Right atrium auricular region (tissue), 2 donors: Measurements from ENCODE around the gene MPO. TPM values are rescaled to one million over a fixed set of nuclear protein-coding genes. Genes with fewer than 3 reads are reported as not detected.

Source experiments
- DNase-seq: peaks from one replicate; pipeline ENCODE4 v3.0.0-alpha.2; 2019; ENCODE audit warnings: low spot score
- H3K27ac ChIP-seq, 2 donors: fragments of 200-600 bp; sonication (generic); 1 replicate in 1 of 2; 2 replicates in 1 of 2; pipeline ENCODE4 v1.5.1; 2016 to 2019
- H3K27me3 ChIP-seq, 2 donors: fragments of 200-600 bp; sonication (generic); one replicate each; pipeline versions ENCODE4 v1.5.1 to v1.6.0; 2017 to 2019
- H3K36me3 ChIP-seq: fragments of 200-600 bp; sonication (generic); one replicate; pipeline ENCODE4 v1.5.1; 2016
- H3K4me1 ChIP-seq, 2 donors: fragments of 200-600 bp; sonication (generic); one replicate each; pipeline versions ENCODE4 v1.5.1 to v1.6.0; 2017 to 2019
- H3K4me3 ChIP-seq, 2 donors: fragments of 200-600 bp; sonication (generic); 1 replicate in 1 of 2; 2 replicates in 1 of 2; pipeline ENCODE4 v1.5.1; 2017 to 2019; ENCODE audit warnings: mild to moderate bottlenecking in 1 of 2, moderate library complexity in 1 of 2
- H3K9me3 ChIP-seq, 2 donors: fragments of 200-600 bp; sonication (generic); one replicate each; pipeline ENCODE4 v1.5.1; 2019
- total RNA-seq, 2 donors: library from RNA; depleted of rRNA; stranded (reverse); fragments of >200 nt; gene quantifications; one replicate each; pipeline ENCODE4 v1.1.0, GENCODE V29; 2016
- TF ChIP-seq, protein P1 (sequence below), 2 donors: fragments of 200-600 bp; sonication (generic); IDR thresholded peaks; one replicate each; pipeline ENCODE4 v1.5.1; 2019; ENCODE audit warnings: antibody characterized with exemption in 2 of 2

The MPO gene
- total RNA-seq, 2 donors from 2014 or later, result 0.12 to 0.30 TPM

DNA sequence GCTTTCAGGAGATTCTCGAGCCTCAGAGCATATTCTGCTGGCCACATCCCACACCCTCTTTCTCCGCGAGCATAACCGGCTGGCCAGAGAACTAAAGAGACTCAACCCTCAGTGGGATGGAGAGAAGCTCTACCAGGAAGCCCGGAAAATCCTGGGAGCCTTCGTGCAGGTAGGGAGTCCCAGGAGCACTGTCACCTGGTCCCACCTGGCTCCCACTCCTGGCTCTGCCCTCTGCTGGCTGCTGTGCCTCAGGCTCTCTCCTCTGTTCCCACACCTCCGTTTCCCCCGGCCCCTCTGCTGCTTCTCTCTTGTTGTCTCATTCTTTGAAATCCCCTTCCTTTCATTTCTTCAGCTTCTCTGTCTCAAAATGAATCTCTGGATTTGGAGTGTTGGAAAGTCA is 25.9 kb downstream of the MPO start:
- Histone ChIP-seq H3K4me3 (no peak overlapping the region), H3K36me3 (no peaks in the 10 kb centered on the region), H3K27me3 (no peaks in the 10 kb centered on the region), H3K9me3 (no peaks in the 10 kb centered on the region), H3K27ac (no peak overlapping the region), H3K4me1 (peaks cover 0 to 2% of the 10 kb centered on the region in 2 donors)
- TF ChIP-seq, protein P1, sequence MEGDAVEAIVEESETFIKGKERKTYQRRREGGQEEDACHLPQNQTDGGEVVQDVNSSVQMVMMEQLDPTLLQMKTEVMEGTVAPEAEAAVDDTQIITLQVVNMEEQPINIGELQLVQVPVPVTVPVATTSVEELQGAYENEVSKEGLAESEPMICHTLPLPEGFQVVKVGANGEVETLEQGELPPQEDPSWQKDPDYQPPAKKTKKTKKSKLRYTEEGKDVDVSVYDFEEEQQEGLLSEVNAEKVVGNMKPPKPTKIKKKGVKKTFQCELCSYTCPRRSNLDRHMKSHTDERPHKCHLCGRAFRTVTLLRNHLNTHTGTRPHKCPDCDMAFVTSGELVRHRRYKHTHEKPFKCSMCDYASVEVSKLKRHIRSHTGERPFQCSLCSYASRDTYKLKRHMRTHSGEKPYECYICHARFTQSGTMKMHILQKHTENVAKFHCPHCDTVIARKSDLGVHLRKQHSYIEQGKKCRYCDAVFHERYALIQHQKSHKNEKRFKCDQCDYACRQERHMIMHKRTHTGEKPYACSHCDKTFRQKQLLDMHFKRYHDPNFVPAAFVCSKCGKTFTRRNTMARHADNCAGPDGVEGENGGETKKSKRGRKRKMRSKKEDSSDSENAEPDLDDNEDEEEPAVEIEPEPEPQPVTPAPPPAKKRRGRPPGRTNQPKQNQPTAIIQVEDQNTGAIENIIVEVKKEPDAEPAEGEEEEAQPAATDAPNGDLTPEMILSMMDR (IDR thresholded peaks at IDR 0.05), result no peak
- DNase-seq, result peak; percentile 43

DNA sequence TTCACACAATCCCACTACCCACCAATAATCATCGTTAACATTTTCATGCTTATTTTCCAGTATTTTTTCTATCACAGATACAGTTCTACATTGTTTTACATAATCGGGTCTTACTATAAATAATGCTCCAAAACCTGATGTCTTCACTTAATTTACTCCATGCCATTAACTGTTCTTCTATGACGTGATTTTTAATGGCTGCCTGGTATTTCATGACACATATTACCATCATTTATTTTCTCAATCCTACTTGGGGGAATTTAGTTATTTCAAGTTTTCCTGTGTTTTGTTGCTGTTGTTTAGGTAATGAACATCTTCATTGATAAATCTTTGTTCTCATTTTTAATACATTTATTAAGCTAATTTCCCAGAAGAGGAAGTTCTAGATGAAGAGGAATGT is 27.7 kb downstream of the MPO start:
- Histone ChIP-seq H3K36me3 (no peaks in the 10 kb centered on the region), H3K27ac (no peak overlapping the region), H3K27me3 (peaks cover 0 to 4% of the 10 kb centered on the region in 2 donors), H3K4me3 (no peak overlapping the region), H3K9me3 (no peaks in the 10 kb centered on the region), H3K4me1 (peaks cover 0 to 11% of the 10 kb centered on the region in 2 donors)
- no peak for DNase-seq
- TF ChIP-seq, protein P1 (IDR thresholded peaks at IDR 0.05), result no peak

DNA sequence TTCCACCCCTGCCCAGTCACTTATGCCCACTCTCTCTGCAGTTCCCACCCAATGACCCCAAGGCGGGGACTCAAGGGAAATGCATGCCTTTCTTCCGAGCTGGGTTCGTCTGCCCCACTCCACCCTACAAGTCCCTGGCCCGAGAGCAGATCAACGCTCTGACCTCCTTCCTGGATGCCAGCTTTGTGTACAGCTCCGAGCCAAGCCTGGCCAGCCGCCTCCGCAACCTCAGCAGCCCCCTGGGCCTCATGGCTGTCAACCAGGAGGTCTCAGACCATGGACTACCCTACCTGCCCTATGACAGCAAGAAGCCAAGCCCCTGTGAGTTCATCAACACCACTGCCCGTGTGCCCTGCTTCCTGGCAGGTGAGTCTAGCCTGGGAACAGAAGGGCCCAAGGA is 28.6 kb downstream of the MPO start:
- Histone ChIP-seq H3K27me3 (peaks cover 0 to 4% of the 10 kb centered on the region in 2 donors), H3K4me1 (peaks cover 0 to 11% of the 10 kb centered on the region in 2 donors), H3K4me3 (no peak overlapping the region), H3K36me3 (no peaks in the 10 kb centered on the region), H3K27ac (no peak overlapping the region), H3K9me3 (no peaks in the 10 kb centered on the region)
- TF ChIP-seq, protein P1 (IDR thresholded peaks at IDR 0.05), result no peak
- peak; percentile 36 for DNase-seq

DNA sequence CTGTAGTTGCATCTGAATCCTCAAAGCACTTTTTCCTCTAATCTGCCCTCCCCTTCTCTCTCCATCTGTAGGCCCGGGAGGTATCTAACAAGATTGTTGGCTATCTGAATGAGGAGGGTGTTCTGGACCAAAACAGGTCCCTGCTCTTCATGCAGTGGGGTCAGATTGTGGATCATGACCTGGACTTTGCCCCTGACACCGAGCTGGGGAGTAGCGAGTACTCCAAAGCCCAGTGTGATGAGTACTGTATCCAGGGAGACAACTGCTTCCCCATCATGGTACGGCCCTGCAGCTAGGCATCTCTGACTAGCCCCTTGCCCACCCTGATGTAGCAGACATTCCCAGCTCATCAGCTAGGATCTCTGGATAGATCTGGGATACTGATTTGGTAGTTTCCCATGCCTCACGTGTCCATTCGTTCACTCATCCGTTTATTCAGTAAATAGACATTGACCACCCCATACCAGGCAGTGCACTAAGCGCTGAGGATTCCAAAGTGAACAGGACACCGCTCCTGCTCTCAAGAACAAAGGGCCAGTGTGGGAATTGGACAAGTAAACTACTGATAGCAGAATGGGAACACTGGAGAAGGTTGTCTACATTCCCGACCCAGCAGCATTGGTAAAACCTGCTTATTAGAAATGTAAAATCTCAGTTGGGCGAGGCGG is 30.3 kb downstream of the MPO start:
- Histone ChIP-seq H3K9me3 (no peaks in the 10 kb centered on the region), H3K36me3 (no peaks in the 10 kb centered on the region), H3K4me3 (no peak overlapping the region), H3K27me3 (peaks cover 0 to 4% of the 10 kb centered on the region in 2 donors), H3K4me1 (peaks cover 0 to 11% of the 10 kb centered on the region in 2 donors), H3K27ac (no peak overlapping the region)
- TF ChIP-seq, protein P1 (IDR thresholded peaks at IDR 0.05), result no peak
- DNase-seq, result peak; percentile 49

DNA sequence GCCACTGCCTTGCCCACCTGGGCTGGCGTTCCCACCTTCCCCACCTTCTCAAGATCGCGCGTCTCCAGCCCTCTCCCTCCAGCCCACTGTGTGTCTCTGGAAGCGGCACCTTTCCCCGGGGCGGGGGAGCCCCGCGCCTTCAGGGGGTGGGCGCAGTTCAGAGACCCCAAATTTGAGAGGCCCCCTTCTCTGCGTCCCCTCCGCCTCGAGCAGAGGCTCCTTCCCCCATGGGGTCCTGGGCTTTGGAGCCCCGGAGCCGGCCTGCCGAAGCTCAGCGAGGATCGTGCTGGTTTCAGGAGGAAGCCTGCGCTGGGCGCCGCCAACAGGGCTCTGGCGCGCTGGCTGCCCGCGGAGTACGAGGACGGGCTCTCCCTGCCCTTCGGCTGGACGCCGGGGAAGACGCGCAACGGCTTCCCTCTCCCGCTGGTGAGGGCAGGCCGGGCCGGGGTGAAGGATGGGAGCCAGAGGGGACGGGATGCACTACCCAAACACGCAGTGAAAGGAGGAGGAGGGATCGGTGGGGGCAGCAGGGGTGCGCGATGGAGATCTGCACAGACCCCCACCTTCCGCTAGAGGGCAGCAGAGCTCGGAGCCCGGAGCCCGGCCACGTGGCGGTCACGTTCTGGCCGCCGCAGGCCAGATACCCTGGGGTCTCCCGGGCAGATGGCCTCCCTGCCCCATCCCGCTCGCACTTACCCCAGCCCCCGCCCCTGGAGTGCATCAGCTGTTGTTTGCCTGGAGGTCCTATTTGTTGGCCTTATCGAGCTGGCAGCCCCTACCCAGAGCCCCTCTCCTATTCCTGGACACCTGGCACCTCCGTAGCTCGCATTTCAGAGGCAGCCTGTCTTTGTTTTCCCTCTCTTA is 31.2 kb downstream of the MPO start:
- no peak overlapping the region for H3K27ac ChIP-seq
- H3K4me3 ChIP-seq, result peak overlapping the region; percentile 42 to 53
- H3K4me1 ChIP-seq, result peaks cover 0 to 11% of the 10 kb centered on the region in 2 donors
- TF ChIP-seq, protein P1 (IDR thresholded peaks at IDR 0.05), result peak; percentile 77 to 96
- H3K36me3 ChIP-seq, result no peaks in the 10 kb centered on the region
- peaks cover 0 to 4% of the 10 kb centered on the region in 2 donors for H3K27me3 ChIP-seq
- H3K9me3 ChIP-seq, result no peaks in the 10 kb centered on the region
- peak; percentile 59 for DNase-seq
